Loucy (cell line): ENCODE measurements around the gene L3MBTL3.

ENCODE experiments used
- EZH2phosphoT487 ChIP-seq: fragments of 200-600 bp; IDR thresholded peaks from 2 replicates; pipeline ENCODE4 v1.6.1; 2018; ENCODE audit warnings: antibody characterized with exemption, mild to moderate bottlenecking, moderate library complexity, borderline replicate concordance
- TF ChIP-seq, protein P1 (sequence below): fragments of 200-600 bp; sonication (generic); conservative IDR thresholded peaks from 2 replicates; pipeline ENCODE4 v1.5.1; 2014; ENCODE audit warnings: mild to moderate bottlenecking, antibody characterized with exemption, low read length

DNA sequence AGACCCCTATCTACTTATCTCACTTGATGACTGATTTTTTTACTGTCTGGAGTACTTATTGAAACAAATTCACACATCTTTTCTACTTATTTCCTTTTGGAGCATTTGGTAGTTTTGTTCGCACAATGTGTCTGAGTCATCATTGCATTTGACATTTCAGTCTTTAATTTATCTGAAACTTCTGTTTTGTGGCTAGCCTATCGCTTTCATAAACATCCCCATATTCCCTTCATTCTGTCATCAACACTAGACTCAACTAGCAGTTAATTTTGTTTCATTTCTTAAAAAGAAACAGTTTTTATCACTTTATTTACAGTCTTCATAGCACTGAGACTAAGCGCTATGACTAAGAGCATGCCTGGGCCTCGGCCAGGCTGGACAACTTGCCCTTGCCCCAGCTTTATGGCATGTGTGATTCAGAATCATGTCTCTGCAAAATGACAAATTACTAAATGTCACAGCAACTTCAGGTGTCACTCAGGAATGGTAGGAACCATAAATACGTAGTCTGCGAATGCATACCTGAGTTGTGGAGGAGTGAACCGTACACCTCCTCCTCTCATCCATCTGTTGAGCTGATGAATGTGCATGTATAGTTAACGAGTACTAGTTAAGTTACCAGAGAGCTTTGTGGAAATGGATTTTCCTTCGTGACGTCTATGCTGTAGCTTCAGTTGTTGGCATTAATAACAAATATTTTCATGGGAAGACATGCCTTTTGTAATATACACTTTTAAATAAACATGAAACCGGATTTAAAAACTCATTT is 16.2 kb downstream of the L3MBTL3 start:
- TF ChIP-seq, protein P1, sequence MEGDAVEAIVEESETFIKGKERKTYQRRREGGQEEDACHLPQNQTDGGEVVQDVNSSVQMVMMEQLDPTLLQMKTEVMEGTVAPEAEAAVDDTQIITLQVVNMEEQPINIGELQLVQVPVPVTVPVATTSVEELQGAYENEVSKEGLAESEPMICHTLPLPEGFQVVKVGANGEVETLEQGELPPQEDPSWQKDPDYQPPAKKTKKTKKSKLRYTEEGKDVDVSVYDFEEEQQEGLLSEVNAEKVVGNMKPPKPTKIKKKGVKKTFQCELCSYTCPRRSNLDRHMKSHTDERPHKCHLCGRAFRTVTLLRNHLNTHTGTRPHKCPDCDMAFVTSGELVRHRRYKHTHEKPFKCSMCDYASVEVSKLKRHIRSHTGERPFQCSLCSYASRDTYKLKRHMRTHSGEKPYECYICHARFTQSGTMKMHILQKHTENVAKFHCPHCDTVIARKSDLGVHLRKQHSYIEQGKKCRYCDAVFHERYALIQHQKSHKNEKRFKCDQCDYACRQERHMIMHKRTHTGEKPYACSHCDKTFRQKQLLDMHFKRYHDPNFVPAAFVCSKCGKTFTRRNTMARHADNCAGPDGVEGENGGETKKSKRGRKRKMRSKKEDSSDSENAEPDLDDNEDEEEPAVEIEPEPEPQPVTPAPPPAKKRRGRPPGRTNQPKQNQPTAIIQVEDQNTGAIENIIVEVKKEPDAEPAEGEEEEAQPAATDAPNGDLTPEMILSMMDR: no peak
- TF ChIP-seq EZH2phosphoT487: no peak
